Fibroblast of mammary gland (primary cell): Measurements from ENCODE around the gene MLPH.

Source experiments
- DNase-seq: peaks from one replicate; pipeline ENCODE4 v3.0.0-alpha.2; 2010; ENCODE audit warnings: low read depth
- H3K4me3 ChIP-seq: 2 replicates; pipeline ENCODE4 v1.5.1; 2011; ENCODE audit warnings: low read depth, mild to moderate bottlenecking, low read length, moderate library complexity; ENCODE audit not compliant: control insufficient read depth
- CTCF ChIP-seq: conservative IDR thresholded peaks from 2 replicates; pipeline ENCODE4 v1.5.1; 2011; ENCODE audit warnings: low read depth, low read length, inconsistent platforms; ENCODE audit not compliant: control insufficient read depth, insufficient read depth

MLPH gene

GRCh38 chr2:237596520-237597195 lies 109.6 kb downstream of the MLPH start:
- no peak for TF ChIP-seq CTCF
- no peak overlapping the region for H3K4me3 ChIP-seq
- no peak for DNase-seq

GRCh38 chr2:237597196-237598145 lies 110.4 kb downstream of the MLPH start:
- TF ChIP-seq CTCF = no peak
- no peak overlapping the region for H3K4me3 ChIP-seq
- no peak for DNase-seq

GRCh38 chr2:237598468-237599208 lies 111.6 kb downstream of the MLPH start:
- no peak for TF ChIP-seq CTCF
- no peak overlapping the region for H3K4me3 ChIP-seq
- DNase-seq = no peak

GRCh38 chr2:237599465-237600110 lies 112.5 kb downstream of the MLPH start:
- TF ChIP-seq CTCF = no peak
- no peak for DNase-seq
- no peak overlapping the region for H3K4me3 ChIP-seq

GRCh38 chr2:237600205-237600846 lies 113.3 kb downstream of the MLPH start:
- no peak overlapping the region for H3K4me3 ChIP-seq
- peak; percentile 36 for TF ChIP-seq CTCF
- peak; percentile 66 for DNase-seq
